Measurements from ENCODE around the gene SAMHD1. TPM values are rescaled to one million over a fixed set of nuclear protein-coding genes. Genes with fewer than 3 reads are reported as not detected.
A peak's percentile ranks its signal among the peaks of the same experiment; 100 is the strongest.

Gene SAMHD1
- total and polyA plus RNA-seq, 2 of the 13 experiments (the other 11 are each of a cell fraction or from before 2014, with no cell fraction given): 16.9 to 43.5 TPM

- TF ChIP-seq PAXIP1 (CRISPR knock-in tag; conservative IDR thresholded peaks at IDR 0.05) (0 out of 2 replicates have a peak, but pooled peaks have one; percentile 26), JUNB (CRISPR knock-in tag; IDR thresholded peaks at IDR 0.05; ENCODE audit: borderline replicate concordance) (no peak), STAG1 (CRISPR knock-in tag; IDR thresholded peaks at IDR 0.05) (no peak), ZNF564 (CRISPR knock-in tag; IDR thresholded peaks at IDR 0.05) (0 out of 2 replicates have a peak, but pooled peaks have one; percentile 17), ZNF256 (CRISPR knock-in tag; conservative IDR thresholded peaks at IDR 0.05) (no peak), ZNF232 (CRISPR knock-in tag; IDR thresholded peaks at IDR 0.05; ENCODE audit: borderline replicate concordance) (no peak), SUZ12 (IDR thresholded peaks at IDR 0.05; ENCODE audit: low read depth, low read length) (no peak), ZNF382 (CRISPR knock-in tag; IDR thresholded peaks at IDR 0.05; ENCODE audit: borderline replicate concordance) (no peak), ZNF317 (CRISPR knock-in tag; IDR thresholded peaks at IDR 0.05) (no peak), HCFC1 (IDR thresholded peaks at IDR 0.05; ENCODE audit: low read depth, low read length) (no peak), ZNF501 (CRISPR knock-in tag; IDR thresholded peaks at IDR 0.05) (no peak), ZFX (CRISPR knock-in tag; IDR thresholded peaks at IDR 0.05; ENCODE audit: low read depth) (peak; percentile 96), ZNF292 (CRISPR knock-in tag; IDR thresholded peaks at IDR 0.05; ENCODE audit: borderline replicate concordance, low read depth) (no peak), CHD2 (IDR thresholded peaks at IDR 0.05; ENCODE audit: low read depth, low read length) (no peak; the same call in 1 of the 2 replicates), KDM1A (CRISPR knock-in tag; IDR thresholded peaks at IDR 0.05) (no peak; the same call in 1 of the 2 replicates), EZH2 (conservative IDR thresholded peaks at IDR 0.05; ENCODE audit: low read depth, low read length) (no peak), ZNF136 (CRISPR knock-in tag; IDR thresholded peaks at IDR 0.05; ENCODE audit: low read depth) (0 out of 2 replicates have a peak, but pooled peaks have one; percentile 32)
- TF ChIP-seq, protein P1, sequence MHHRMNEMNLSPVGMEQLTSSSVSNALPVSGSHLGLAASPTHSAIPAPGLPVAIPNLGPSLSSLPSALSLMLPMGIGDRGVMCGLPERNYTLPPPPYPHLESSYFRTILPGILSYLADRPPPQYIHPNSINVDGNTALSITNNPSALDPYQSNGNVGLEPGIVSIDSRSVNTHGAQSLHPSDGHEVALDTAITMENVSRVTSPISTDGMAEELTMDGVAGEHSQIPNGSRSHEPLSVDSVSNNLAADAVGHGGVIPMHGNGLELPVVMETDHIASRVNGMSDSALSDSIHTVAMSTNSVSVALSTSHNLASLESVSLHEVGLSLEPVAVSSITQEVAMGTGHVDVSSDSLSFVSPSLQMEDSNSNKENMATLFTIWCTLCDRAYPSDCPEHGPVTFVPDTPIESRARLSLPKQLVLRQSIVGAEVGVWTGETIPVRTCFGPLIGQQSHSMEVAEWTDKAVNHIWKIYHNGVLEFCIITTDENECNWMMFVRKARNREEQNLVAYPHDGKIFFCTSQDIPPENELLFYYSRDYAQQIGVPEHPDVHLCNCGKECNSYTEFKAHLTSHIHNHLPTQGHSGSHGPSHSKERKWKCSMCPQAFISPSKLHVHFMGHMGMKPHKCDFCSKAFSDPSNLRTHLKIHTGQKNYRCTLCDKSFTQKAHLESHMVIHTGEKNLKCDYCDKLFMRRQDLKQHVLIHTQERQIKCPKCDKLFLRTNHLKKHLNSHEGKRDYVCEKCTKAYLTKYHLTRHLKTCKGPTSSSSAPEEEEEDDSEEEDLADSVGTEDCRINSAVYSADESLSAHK (CRISPR knock-in tag; IDR thresholded peaks at IDR 0.05; ENCODE audit: borderline replicate concordance): no peak
- TF ChIP-seq, protein P2, sequence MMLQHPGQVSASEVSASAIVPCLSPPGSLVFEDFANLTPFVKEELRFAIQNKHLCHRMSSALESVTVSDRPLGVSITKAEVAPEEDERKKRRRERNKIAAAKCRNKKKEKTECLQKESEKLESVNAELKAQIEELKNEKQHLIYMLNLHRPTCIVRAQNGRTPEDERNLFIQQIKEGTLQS (CRISPR knock-in tag; IDR thresholded peaks at IDR 0.05): no peak
- TF ChIP-seq, protein P3, sequence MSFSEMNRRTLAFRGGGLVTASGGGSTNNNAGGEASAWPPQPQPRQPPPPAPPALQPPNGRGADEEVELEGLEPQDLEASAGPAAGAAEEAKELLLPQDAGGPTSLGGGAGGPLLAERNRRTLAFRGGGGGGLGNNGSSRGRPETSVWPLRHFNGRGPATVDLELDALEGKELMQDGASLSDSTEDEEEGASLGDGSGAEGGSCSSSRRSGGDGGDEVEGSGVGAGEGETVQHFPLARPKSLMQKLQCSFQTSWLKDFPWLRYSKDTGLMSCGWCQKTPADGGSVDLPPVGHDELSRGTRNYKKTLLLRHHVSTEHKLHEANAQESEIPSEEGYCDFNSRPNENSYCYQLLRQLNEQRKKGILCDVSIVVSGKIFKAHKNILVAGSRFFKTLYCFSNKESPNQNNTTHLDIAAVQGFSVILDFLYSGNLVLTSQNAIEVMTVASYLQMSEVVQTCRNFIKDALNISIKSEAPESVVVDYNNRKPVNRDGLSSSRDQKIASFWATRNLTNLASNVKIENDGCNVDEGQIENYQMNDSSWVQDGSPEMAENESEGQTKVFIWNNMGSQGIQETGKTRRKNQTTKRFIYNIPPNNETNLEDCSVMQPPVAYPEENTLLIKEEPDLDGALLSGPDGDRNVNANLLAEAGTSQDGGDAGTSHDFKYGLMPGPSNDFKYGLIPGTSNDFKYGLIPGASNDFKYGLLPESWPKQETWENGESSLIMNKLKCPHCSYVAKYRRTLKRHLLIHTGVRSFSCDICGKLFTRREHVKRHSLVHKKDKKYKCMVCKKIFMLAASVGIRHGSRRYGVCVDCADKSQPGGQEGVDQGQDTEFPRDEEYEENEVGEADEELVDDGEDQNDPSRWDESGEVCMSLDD (CRISPR knock-in tag; IDR thresholded peaks at IDR 0.05; ENCODE audit: borderline replicate concordance): no peak
These were observed 89.4 kb downstream of the SAMHD1 start (continued) for GRCh38 chr20:36861875-36862801.
